ENCODE results near the gene CACNA2D3. TPM values are rescaled to one million over a fixed set of nuclear protein-coding genes. Genes with fewer than 3 reads are reported as not detected.

The CACNA2D3 gene
- total and polyA plus RNA-seq, 12 donors = 0.26 to 13.7 (median 2.8) TPM; not detected in 1

- WGBS, 4 donors = 57 to 67% (median 61%) methylated on average over 10 of the region's 10 CpGs
- intact Hi-C loops (cut with DNase I) = no loop called here
- Histone ChIP-seq H3K9me3 (replicated peaks in 1 of 3) (peaks cover 0 to 8% (median 5%) of the 10 kb centered on the region in 3 donors), H3K4me3 (no peak overlapping the region), H3K4me1 (replicated peaks in 1 of 2) (no peaks in the 10 kb centered on the region), H3K36me3 (replicated peaks in 1 of 2) (no peaks in the 10 kb centered on the region), H3K27ac (no peak overlapping the region), H3K27me3 (no peaks in the 10 kb centered on the region)
- no peak for DNase-seq
- TF ChIP-seq POLR2A (IDR thresholded peaks at IDR 0.05) = no peak
- no peak for TF ChIP-seq CTCF (IDR thresholded peaks at IDR 0.05)
Measured at GRCh38 chr3:54731732-54732445, 609.5 kb downstream of the CACNA2D3 start.

GRCh38 chr3:54733106-54734006 lies 611.0 kb downstream of the CACNA2D3 start:
- intact Hi-C loops (cut with DNase I) = no loop called here
- no peaks in the 10 kb centered on the region for H3K27me3 ChIP-seq
- no peak for TF ChIP-seq POLR2A (IDR thresholded peaks at IDR 0.05)
- no peak for TF ChIP-seq CTCF (IDR thresholded peaks at IDR 0.05)
- H3K4me3 ChIP-seq = no peak overlapping the region
- peaks cover 0 to 2% (median 0%) of the 10 kb centered on the region in 3 donors for H3K9me3 ChIP-seq (replicated peaks in 1 of 3)
- H3K27ac ChIP-seq = no peak overlapping the region
- H3K36me3 ChIP-seq (replicated peaks in 1 of 2) = no peaks in the 10 kb centered on the region
- H3K4me1 ChIP-seq (replicated peaks in 1 of 2) = no peaks in the 10 kb centered on the region
- WGBS, 4 donors = 63 to 73% (median 69%) methylated on average over 11 of the region's 11 CpGs
- peak in 1 of 7 donors; percentile 54 for DNase-seq

GRCh38 chr3:54736459-54736858 lies 614.1 kb downstream of the CACNA2D3 start:
- no peak overlapping the region for H3K27ac ChIP-seq
- 64 to 71% (median 69%) methylated on average over 1 of the region's 1 CpG for WGBS, 4 donors

More at GRCh38 chr3:54736459-54736858, 614.1 kb downstream of the CACNA2D3 start:
- Histone ChIP-seq H3K4me1 (replicated peaks in 1 of 2) (no peaks in the 10 kb centered on the region), H3K27me3 (no peaks in the 10 kb centered on the region), H3K36me3 (replicated peaks in 1 of 2) (no peaks in the 10 kb centered on the region), H3K9me3 (replicated peaks in 1 of 3) (no peaks in the 10 kb centered on the region), H3K4me3 (no peak overlapping the region)
- intact Hi-C loops (cut with DNase I) = no loop called here
- no peak for DNase-seq
- TF ChIP-seq POLR2A (IDR thresholded peaks at IDR 0.05) (no peak), CTCF (IDR thresholded peaks at IDR 0.05) (no peak)
